ENCODE data around the gene ELP5.

DNA sequence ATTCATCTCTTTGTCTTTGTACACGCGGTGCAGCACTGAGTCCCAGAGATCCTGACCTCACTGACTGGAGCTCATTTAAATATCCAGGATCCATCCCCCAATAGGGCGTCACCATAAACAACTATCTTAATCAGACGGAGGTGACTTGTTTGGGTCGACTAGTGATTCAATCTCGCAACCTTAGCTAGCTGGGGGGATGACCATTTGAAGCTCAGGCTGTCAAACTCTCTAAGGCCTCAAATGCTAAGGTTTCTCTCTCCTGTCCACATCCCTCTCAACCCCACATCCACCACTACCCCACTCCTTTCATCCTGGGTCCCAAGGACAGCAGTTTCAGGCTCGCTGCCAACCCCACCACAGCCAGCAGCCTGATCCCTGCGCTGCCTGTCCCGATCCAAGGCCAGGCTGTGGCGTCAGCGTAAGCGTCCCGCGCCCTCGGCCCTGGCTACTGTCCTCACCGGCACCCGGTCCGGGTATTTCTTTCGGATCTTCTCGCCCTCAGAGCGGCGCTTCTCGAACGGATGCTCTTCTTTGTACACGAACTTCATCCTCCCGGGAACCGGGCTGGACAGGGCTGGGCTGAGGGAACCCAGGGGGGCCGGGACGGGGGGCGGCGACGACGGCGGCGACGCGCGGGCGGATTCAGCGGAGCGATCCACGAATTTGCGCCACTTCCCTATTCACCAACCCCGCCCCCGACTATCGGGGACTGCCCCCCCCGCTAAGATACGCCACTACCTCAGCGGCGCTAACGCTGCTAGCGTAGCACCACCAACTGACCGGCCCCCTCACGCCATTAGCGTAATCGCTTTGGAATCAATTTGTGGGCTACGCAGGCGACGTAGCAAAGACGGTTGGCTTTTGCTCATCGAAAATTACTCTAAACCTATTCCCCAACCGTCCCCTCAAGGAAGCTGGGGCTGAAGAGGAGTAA, 10.0 kb upstream of the ELP5 start, which contains the start of gene GABARAP:
- TF ChIP-seq, protein P1, sequence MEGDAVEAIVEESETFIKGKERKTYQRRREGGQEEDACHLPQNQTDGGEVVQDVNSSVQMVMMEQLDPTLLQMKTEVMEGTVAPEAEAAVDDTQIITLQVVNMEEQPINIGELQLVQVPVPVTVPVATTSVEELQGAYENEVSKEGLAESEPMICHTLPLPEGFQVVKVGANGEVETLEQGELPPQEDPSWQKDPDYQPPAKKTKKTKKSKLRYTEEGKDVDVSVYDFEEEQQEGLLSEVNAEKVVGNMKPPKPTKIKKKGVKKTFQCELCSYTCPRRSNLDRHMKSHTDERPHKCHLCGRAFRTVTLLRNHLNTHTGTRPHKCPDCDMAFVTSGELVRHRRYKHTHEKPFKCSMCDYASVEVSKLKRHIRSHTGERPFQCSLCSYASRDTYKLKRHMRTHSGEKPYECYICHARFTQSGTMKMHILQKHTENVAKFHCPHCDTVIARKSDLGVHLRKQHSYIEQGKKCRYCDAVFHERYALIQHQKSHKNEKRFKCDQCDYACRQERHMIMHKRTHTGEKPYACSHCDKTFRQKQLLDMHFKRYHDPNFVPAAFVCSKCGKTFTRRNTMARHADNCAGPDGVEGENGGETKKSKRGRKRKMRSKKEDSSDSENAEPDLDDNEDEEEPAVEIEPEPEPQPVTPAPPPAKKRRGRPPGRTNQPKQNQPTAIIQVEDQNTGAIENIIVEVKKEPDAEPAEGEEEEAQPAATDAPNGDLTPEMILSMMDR (IDR thresholded peaks at IDR 0.05) = no peak
- TF ChIP-seq POLR2A (IDR thresholded peaks at IDR 0.05) = peak in 2 of 4 donors; percentile 37 to 77

All from esophagus squamous epithelium (tissue), 4 donors.